Stimulated activated CD8-positive, alpha-beta memory T cell treated with anti-CD3 and anti-CD28 coated beads, Interleukin-12 subunit alpha, Interleukin-12 subunit beta, amount 100 ng/mL, for 4 hours (primary cell): ENCODE data around the gene EXD3.

Experiments
- DNase-seq: peaks from one replicate; pipeline ENCODE4 v3.0.0-alpha.2; 2020; ENCODE audit warnings: low read depth

The EXD3 gene

GRCh38 chr9:137294681-137295237 is 128.2 kb downstream of the EXD3 start:
- no peak for DNase-seq

- DNase-seq, result no peak
These were observed 128.8 kb downstream of the EXD3 start for GRCh38 chr9:137294091-137294680.

DNA sequence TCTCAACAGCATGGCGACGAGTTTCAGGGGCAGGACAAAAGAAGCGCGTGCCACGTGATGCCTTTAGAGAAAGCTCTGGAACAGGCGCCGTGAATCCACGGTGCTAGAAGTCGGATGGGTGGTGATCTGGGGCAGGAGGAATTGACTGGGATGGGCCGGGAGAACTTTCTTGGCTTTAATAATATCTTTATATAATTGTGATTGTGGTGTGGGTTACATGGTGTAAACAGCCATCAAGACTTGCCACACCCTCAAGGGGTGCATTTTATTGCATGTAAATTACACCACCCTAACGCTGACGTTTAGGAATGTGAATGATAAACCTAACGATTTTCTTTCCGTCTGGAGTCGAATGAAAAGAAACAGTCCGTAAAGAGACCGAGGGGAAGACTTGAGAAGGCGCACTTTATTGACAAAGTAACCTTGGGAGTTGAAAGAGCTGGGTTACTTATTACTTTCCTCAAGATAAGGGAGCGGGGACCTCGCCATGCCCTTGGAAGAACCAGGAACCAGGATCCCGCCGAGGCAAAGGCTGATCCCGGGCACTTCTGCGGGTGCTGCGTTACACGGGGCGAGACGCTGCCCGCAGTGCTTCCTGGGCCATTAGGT is 129.4 kb downstream of the EXD3 start:
- no peak for DNase-seq

DNA sequence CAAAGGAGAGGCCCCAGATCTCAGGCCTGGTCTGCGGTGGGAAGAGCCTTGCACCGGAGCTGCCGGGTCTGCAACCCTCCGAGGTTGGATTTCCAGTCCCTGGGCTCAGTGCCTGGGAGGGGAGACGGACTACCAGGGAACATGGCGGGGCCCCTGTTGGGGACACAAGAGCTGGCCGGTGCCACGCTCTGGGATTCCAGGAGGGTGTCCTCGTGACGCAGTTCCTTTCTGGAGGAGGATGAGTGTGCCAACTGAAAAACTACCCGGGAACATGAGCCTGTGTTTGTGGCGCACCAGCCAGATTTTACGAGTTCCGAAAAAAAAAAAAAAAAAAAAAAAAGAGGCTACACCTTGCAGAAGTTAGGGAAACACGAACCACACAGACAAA is 129.9 kb downstream of the EXD3 start:
- no peak for DNase-seq

GRCh38 chr9:137286975-137287383 is 136.0 kb downstream of the EXD3 start:
- DNase-seq, result no peak

DNA sequence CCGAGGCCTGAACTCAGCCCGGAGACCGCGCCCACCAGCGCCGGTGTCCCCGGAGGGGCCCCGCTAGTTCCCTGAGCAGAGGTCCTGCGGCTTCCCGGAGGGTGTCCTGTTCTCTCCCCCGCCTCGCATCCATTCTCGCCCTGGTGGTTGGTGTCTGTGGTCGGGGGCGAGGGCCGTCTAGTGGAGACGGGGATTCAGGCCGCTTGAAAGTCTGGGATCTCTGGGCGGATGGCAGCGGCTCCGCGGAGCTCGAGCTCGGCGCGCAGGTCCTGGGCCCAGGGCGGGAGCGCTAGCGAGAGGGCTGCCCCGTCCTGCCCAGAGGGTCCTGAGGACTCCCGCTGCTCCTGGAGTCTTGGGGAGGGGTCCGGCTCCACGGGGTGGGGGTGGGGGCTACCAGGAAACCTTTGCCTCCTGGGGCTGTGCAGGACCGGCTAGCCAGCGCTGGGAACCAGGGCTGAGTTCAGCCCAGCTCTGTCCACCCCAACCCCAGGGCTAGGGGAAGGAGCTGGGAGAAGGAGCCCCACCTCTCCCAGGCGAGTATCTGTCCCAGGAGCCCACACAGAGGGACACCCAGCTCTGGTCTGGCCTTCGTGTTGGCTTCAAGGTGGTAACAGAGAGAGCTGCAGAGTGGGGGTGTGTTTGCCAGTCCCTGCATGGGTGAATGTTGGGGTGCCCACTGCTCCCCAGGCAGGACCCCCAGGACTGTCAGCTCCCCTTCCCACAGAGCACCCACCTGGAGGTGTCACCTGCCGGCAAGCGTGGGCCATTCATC is 141.4 kb downstream of the EXD3 start:
- DNase-seq, result no peak

DNA sequence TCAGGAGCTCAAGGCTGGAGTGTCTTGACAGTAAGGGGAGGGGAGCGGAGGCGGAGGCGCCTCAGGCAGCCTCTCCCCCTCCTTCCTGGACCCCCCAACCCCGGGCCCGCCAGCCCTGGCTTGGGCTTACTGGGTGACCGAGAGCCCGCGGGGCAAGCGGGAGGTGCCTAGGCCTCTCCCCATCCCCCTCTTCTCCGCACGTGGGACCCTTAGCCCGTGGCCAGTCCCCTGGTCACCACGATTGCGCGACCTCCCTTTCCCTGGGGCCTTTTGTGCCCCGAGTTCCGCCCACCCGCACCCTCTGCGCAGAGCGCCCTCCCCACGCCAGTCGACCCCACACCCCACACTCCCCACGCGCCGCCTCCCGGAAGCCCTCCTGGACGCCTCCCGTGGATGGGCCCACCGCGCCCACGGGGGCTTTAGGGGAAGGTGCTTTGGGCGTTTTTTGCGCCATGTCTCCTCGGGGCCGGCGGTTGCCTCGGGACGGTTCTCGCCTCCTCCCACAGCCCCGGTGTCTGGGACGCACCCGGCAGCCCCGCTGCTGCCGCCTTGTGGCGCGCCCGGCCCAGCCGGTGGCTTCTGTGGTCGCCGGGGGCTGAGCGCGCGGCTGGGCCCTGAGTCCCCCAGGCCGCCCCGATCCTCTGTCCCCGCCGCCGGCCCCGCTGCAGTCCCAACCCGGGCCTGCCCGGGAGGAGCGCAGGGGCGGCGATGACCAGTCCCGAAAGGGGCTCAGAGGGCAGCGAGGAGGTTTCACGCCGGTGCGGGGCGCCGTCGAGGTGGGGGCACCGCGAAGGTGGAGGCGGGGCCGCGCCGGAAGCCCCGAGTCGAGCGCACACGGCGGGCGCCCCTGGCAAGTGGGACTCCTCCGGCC is 142.3 kb downstream of the EXD3 start:
- DNase-seq, result no peak

DNA sequence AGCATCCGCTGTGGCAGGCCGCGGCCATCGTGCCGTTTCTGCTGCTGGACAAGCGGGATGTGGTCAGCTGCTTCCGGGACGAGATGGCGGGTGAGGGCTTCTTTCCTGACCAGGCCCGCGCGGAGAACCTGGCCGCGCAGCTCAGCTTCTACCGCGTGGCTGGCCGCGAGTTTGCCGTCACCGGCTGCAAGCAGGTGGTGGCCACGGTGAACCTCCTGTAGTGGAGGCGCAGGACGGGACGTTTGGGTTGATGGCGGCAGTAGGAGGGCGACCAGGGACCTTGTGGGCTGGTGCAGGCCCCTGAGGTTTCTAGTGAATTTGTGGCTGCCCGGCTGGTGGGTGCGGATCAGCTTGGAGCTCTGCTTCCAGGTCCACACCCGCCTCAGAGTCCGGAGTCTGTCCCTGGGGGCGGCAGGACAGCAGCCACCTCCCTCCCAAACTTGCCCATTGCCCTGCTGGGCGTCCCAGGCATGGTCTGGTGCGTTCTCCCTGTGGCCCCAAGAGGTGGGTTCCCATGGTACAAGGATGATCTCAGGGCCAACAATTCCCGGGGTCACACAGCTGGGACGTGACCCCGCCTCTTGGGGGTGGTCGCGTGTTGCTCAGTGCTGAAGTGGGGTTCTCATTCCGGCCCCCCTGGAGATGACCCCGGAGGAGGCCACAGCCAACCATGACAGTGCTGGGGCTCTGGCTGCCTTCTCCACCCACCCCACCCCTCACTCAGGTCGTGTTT is 143.1 kb downstream of the EXD3 start:
- no peak for DNase-seq

- no peak for DNase-seq
These were observed 143.9 kb downstream of the EXD3 start for GRCh38 chr9:137278721-137279711.

DNA sequence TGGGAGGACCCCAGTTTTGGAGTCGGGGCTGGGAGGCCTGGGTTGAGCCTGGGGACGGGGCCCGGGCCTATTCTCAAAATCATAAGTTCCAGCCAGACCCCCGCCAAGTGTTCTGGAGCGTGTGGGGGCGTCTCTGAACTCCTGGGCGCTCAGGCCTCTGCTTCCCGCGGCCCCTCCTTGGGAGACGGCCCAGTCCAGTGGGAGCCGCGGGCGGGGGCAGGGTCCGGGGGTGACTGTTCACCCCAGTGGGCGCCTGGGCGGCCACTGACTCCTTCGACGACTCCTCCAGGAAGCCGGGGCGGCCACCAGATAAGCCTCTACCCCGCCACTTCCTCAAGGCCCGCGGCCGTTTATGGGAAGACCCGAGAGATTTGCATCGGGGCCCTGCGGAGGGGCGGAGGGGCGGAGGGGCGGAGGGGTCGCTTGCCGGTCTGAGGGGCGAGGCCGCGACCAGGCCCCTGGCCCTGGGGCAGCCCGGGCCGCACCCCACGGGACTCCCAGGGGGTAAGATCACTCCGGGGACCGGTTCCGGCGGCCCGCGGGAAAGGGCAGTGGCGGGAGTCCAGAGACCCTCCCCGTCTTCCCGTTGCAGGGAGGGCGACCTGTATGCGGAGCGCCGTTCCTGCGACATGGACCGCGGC is 144.8 kb downstream of the EXD3 start:
- DNase-seq, result no peak

DNA sequence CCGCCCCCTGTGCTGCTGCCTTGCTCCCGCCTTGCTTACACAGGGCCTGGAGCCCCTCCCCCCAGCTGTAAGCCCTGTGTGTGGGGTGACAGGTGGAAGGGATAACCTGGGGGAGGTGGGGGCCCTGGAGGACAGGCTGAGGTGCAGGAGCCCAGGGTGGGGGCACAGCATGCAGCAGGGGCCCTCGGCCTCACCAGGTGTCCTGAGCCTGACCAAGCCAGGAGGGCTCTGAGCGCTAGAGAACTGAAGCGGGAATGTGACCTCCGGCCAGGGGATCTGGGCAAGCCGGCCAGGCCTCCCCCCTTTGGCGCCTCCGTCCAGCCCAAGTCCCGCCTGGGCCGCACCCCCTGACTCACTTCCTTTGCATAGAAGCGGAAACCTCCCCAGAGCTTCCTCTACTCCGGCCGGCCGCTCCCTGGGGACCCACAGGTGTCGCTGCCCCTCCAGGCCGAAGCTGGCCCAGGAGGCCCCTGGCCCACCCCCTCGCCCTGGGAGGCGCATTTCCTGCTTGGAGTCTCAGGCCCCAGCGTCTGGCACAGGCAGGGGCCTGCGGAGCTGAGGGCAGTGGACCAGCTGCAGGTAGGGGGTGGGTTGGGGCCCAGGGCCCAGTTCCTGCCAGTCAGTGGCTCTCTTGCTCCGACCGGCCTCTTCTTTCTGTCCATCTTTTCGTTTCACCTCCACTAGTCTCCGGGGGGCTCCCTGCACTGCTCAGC is 145.5 kb downstream of the EXD3 start, which contains the start of gene TOR4A:
Gene TOR4A, plus strand, starts transcription at position 398 of the 713 bp plus-strand sequence. CDS start 964 bp downstream, outside the sequence.
- no peak for DNase-seq

GRCh38 chr9:137276473-137277328 is 146.3 kb downstream of the EXD3 start:
- DNase-seq, result no peak

DNA sequence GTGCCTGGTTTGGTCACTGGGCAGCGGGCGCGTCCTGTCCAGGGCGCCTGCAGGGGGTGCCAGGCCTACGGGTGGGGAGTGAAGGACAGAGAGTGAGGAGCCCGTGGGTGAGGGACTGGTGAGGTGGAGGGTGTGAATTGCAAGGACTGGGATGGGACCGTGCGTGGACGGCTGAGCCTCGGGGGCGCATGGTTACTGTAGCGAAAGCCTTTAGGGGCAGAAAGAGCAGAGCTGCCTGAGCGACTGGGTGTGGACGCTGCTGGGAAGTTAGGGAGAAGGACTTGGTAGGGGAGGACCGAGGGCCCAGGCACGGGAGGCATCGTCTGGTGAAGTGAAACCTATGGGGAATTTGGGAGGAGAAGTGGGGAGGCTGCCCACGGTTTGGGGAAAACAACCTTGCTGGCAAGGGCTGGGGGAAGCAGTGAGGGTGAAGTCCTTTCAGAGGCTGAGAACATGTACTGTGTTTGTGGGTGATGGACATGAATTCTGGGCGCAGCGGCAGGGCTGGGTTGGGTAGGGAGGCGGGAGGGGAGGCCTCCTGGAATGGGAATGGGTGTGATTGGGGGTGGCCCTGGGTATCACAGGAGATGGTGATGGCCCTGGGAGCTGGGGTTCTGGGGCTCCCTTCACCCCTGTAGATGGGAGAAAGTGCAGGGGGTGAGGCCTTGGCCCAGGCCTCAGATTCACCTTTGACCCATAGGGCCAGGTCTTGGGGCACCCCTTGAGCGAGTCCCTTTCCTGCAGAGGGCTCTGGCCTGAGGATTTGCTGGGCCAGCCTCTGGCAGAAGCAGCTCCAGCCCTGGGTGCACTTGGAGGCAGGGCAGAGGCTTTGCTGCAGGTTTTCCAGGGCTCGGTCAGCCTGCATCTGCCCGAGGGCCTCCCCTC is 147.1 kb downstream of the EXD3 start:
- DNase-seq, result no peak

- DNase-seq, result no peak
These were observed 147.8 kb downstream of the EXD3 start for GRCh38 chr9:137275203-137275587.

DNA sequence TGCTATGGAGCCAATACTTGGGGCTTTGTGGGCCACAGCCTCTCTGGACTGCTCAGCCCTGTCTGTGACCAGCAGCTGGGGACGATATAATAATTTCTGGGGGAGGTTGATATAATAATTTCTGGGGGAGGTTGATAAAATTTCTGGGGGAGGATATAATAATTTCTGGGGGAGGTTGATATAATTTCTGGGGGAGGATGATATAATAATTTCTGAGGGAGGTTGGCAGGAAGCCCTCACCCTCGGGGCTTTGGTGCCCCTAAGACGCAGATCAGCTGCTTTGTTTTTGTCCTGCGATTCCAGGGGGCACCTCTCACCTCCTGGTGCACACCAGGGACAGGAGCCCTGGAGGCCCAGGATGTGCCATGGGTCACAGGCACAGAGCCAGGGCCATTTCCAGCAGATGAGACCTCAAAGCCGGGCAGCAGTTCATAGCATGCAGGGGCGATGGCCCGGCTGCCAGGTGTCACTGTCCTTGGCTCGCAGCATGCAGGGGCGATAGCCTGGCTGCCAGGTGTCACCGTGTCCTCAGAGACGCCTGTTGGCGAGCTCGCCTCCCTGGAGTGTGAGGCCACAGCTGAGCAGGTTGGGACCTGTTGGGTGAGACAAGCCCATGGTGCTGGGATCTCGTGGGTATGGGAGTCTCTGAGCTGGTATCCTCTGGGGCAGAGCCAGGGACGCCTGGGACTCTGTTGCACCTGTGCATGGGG is 149.2 kb downstream of the EXD3 start:
- no peak for DNase-seq

DNA sequence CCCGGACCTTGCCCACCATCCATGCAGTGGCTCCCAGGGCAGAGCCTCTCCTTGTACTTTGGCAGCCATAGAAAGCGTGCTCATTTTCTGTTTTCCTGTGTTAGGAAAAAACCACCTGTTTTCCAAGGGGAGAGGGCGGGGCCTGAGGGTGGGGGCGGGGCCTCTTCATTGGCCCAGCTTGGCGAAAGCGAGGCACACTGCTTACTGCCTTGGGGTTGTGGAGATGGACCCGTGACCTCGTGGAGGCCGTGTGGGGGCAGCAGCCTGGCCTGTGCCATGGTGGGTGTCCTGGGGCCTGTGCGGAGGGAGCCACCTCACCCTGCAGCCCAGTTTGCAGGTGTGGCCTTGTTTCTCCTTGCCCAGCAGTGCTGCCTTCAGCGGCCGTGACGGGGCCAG is 149.9 kb downstream of the EXD3 start:
- no peak for DNase-seq
